Lower leg skin (tissue), 4 donors: ENCODE results near the gene SERPINA6. TPM values are rescaled to one million over a fixed set of nuclear protein-coding genes. Genes with fewer than 3 reads are reported as not detected.
"Not testable (repeated sequence)": the region's sequence is repeated elsewhere in the genome, so short reads cannot be mapped to it uniquely, and the experiment has no call there.

Experiments used
- DNase-seq, 2 donors: peaks; one replicate each; pipeline ENCODE4 v3.0.0-alpha.2; 2019; ENCODE audit warnings: low spot score in 2 of 2
- H3K4me3 ChIP-seq: fragments of 200-600 bp; sonication (generic); 2 replicates; pipeline ENCODE4 v1.5.1; 2017; ENCODE audit warnings: mild to moderate bottlenecking, low read depth; ENCODE audit not compliant: poor library complexity, severe bottlenecking
- POLR2A ChIP-seq, 2 donors: fragments of 450-650 bp; IDR thresholded peaks; one replicate each; pipeline ENCODE4 v1.6.1; 2016 to 2017; ENCODE audit warnings: antibody characterized with exemption in 2 of 2, mild to moderate bottlenecking in 1 of 2, moderate library complexity in 1 of 2
- WGBS, 2 donors: methylation state at CpG; one replicate each; pipeline ENCODE4 v1.1.5; 2018; 5-methylcytosine and 5-hydroxymethylcytosine counted together
- intact Hi-C: fragments of 100-400 bp; cut with DNase I; formaldehyde crosslinking; loops from one replicate; pipeline ENCODE4 v1.15.0; 2023; ENCODE audit warnings: low total_unique reads
- total RNA-seq, 4 donors: library from RNA; depleted of rRNA; stranded (reverse); fragments of >200 nt; gene quantifications; one replicate each; pipeline ENCODE4 v1.1.0, GENCODE V29; 2016
- TF ChIP-seq, protein P1 (sequence below), 3 donors: fragments of 450-650 bp; IDR thresholded peaks; one replicate each; pipeline ENCODE4 v1.5.1; 2016; ENCODE audit warnings: antibody characterized with exemption in 3 of 3, mild to moderate bottlenecking in 3 of 3, moderate library complexity in 2 of 3

Gene SERPINA6, protein sequence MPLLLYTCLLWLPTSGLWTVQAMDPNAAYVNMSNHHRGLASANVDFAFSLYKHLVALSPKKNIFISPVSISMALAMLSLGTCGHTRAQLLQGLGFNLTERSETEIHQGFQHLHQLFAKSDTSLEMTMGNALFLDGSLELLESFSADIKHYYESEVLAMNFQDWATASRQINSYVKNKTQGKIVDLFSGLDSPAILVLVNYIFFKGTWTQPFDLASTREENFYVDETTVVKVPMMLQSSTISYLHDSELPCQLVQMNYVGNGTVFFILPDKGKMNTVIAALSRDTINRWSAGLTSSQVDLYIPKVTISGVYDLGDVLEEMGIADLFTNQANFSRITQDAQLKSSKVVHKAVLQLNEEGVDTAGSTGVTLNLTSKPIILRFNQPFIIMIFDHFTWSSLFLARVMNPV
- not detected for total RNA-seq

DNA sequence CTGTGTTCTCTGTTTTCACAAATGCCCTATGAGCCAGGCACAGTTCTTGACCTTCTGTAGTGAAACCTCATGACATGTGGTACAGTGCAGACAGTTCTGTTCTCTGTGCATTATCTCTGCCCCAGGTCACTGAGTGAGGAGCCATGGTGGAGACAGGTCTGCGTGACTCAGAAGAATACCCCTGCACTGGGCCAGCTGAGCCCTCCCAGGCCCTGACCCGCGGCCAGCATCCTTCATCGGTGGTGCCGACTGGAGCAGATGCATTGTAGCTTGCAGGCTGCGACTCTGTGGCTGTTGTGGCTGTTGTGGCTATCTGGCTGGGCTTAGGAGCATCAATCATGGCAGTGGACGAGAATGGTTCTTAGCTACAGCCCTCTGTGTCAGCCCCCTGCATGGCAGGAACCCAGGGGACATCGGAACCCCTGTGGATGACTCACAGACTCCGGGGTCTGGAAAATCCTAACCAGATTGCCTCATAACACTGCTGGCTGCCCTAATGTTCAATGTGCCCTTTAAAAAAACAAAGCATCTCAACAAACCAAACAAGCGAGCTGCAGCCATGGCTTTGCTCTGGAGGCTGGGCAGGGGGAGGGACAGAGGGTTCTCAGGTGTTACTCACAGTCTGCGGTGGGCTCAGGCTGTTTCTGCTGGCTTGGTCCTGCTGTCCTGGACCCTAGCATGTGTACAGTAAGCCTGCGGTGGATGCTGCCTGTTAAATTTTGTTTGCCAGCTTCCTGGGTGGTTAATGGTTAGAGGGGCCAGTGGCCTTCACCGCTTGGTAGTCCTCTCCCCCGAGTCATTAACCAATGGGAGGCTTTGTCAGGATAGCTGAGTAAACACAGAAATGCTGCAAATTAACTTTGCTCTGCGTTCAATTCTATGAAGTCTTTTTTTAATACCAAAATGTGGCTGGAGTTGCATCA, at the start of gene SERPINA6:
TSS of gene SERPINA6 (minus strand) at position 689 of the 923 bp plus-strand sequence. CDS start 8,688 bp downstream, outside the sequence.
- no peak for DNase-seq
- TF ChIP-seq, protein P1, sequence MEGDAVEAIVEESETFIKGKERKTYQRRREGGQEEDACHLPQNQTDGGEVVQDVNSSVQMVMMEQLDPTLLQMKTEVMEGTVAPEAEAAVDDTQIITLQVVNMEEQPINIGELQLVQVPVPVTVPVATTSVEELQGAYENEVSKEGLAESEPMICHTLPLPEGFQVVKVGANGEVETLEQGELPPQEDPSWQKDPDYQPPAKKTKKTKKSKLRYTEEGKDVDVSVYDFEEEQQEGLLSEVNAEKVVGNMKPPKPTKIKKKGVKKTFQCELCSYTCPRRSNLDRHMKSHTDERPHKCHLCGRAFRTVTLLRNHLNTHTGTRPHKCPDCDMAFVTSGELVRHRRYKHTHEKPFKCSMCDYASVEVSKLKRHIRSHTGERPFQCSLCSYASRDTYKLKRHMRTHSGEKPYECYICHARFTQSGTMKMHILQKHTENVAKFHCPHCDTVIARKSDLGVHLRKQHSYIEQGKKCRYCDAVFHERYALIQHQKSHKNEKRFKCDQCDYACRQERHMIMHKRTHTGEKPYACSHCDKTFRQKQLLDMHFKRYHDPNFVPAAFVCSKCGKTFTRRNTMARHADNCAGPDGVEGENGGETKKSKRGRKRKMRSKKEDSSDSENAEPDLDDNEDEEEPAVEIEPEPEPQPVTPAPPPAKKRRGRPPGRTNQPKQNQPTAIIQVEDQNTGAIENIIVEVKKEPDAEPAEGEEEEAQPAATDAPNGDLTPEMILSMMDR (IDR thresholded peaks at IDR 0.05): no peak
- no peak for TF ChIP-seq POLR2A (IDR thresholded peaks at IDR 0.05)
- WGBS, 2 donors: 68 to 79% methylated on average over 15 of the region's 15 CpGs
- no peak within 1 kb of the TSS for H3K4me3 ChIP-seq
- intact Hi-C loops: no loop called here

DNA sequence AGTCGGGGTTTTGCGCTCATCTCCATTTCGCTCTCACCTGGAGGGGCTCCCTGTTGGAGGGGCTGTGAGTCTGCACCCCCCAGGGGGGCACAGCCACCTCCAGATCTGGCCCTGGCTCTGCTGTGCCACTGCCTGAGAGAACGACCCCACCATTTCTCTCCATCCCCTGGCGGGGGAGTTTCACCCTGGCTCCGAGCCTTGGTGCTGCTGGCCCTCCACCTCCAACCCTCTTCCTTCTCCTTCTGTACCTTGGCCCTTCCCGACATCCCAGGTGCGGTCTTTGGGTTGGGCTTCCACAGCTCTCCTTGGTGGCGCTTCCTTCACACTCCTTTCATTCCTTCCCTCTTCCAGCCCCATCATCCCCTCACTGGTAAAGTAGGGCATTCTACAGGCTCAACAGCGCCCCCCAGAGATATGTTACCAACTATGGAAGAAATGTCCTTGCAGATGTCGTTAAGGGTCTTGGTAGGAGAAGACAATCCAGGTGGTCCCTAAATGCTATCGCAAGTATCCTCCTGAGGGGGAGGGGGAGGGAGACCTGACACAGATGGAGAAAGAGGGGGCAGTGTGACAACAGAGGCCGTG, 49.0 kb upstream of the SERPINA6 start:
- peak in 1 of 2 donors; percentile 40 for DNase-seq
- no peak for TF ChIP-seq POLR2A (IDR thresholded peaks at IDR 0.05)
- TF ChIP-seq, protein P1 (IDR thresholded peaks at IDR 0.05): no peak
- 86 to 87% methylated on average over 13 of the region's 13 CpGs for WGBS, 2 donors
- intact Hi-C loops: no loop called here
- H3K4me3 ChIP-seq: no peak overlapping the region

DNA sequence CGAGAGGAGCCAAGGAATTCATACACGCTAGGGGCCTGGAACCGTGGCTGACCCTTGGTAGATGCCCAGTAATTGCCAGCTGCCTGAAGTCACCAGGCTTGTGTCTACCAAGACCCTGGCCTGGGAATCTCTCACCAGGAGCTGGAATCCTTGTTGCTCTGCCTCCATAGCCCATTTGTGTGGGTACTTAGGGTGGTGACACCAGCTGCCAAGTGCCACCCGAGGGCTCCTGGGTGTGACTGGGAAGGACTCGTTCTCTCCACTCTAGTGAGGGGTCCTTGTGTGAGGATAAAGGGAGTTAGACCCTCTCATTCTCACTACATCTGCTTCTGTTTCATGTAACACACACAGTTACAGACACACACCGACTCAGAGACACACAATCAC, 47.4 kb upstream of the SERPINA6 start:
- WGBS, 2 donors: 71 to 89% methylated on average over 3 to 5 of the region's 6 CpGs

DNA sequence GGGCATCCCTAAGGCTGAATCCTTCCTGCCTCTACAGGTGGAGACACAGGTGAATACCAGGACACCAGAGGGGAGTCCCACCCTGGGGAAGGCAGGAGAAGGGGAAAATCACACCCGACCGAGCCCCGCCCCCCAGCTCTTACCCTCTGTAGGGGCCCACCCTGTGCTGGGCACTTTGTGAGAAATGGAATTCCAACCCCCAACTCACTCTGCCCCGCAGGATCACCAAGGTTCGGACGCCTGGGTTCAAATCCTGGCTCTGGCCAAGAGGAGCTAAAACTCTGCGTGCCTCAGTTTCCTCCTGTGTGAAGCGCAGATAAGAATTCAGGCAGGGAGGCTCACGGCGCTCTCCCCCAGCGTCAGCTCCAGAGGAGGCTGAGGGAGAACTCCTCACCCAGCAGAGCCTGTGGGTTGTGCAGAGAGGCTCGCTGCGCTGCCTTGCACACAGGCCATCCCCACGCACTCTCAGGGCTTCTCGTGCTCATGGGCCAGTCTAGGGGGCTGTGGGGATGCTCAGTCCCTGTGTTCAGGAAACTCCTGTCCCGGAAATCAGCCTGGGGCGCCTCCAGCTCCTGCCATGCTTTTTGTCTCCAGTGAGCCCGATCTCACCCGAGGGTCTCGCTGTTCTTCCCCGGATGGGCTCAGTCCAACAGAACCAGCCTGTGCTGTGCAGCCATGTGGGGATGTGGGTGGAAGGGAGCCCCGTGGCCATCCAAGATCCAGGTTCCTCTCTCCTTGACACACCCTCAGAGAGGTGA, 46.8 kb upstream of the SERPINA6 start:
- DNase-seq, intact Hi-C loops, H3K4me3 ChIP-seq: not testable (repeated sequence)
- WGBS, 2 donors: 82 to 91% methylated on average over 7 to 12 of the region's 22 CpGs

More for the DNA sequence above, 47.4 kb upstream of the SERPINA6 start:
- H3K4me3 ChIP-seq: no peak overlapping the region
- TF ChIP-seq, protein P1 (IDR thresholded peaks at IDR 0.05): no peak
- TF ChIP-seq POLR2A (IDR thresholded peaks at IDR 0.05): no peak
- intact Hi-C loops: no loop called here
- no peak for DNase-seq

DNA sequence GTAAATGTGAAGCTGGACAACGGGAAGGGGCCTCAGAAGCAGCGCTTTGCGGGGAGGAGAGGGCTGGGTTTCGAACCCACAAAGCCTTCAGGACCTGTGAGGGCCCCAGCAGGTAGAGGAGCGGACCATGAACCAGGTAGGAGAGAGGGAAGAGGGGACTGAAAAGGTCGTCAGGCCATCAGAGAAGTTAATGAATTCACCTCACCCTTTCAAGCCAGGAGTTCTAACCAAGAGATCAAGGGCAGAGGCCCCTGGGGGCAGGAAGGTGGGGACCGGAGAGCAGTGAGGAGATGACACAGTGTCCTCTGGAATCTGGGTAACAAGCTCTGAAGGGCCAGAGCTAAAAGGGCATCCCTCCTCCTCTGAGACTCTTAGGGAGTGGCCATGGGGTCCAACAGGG, 45.8 kb upstream of the SERPINA6 start:
- H3K4me3 ChIP-seq: no peak overlapping the region
- 87% methylated on average over 7 of the region's 7 CpGs for WGBS, 2 donors
- intact Hi-C loops: no loop called here
- no peak for DNase-seq
- TF ChIP-seq, protein P1 (IDR thresholded peaks at IDR 0.05): no peak
- TF ChIP-seq POLR2A (IDR thresholded peaks at IDR 0.05): no peak
